Coronary artery (tissue), 2 donors: ENCODE measurements around the gene POFUT2.

Experiments
- DNase-seq: peaks from one replicate; pipeline ENCODE4 v3.0.0-alpha.2; 2017; ENCODE audit warnings: low spot score
- H3K27ac ChIP-seq, 2 donors: fragments of 200-600 bp; sonication (generic); one replicate each; pipeline ENCODE4 v1.5.1; 2016 to 2019
- H3K4me3 ChIP-seq: fragments of 200-600 bp; sonication (generic); 2 replicates; pipeline ENCODE4 v1.5.1; 2016; ENCODE audit warnings: mild to moderate bottlenecking, moderate library complexity
- CTCF ChIP-seq: fragments of 200-600 bp; sonication (generic); IDR thresholded peaks from one replicate; pipeline ENCODE4 v1.5.1; 2019; ENCODE audit warnings: antibody characterized with exemption

The POFUT2 gene

DNA sequence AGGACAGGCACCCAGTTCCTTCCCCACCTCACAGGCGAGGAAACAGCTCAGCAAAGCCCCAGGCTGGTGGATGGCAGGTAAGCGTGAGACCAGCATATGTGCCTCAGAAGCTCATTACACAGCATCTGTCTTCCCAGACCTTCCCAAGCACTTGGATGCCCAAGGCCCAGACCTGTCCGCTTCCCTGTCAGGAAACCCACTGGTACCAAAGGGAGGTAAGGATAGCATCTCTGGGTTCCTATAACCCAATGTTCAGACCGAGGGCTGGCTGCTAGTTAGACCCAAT is 3.3 kb downstream of the POFUT2 start:
- Histone ChIP-seq H3K4me3 (no peak overlapping the region), H3K27ac (no peak overlapping the region)
- DNase-seq: peak; percentile 54
- TF ChIP-seq CTCF: no peak

- H3K4me3 ChIP-seq: no peak overlapping the region
- DNase-seq: peak; percentile 62
- H3K27ac ChIP-seq: no peak overlapping the region
- TF ChIP-seq CTCF: no peak
Observed at GRCh38 chr21:45283611-45284455, 3.9 kb downstream of the POFUT2 start.

DNA sequence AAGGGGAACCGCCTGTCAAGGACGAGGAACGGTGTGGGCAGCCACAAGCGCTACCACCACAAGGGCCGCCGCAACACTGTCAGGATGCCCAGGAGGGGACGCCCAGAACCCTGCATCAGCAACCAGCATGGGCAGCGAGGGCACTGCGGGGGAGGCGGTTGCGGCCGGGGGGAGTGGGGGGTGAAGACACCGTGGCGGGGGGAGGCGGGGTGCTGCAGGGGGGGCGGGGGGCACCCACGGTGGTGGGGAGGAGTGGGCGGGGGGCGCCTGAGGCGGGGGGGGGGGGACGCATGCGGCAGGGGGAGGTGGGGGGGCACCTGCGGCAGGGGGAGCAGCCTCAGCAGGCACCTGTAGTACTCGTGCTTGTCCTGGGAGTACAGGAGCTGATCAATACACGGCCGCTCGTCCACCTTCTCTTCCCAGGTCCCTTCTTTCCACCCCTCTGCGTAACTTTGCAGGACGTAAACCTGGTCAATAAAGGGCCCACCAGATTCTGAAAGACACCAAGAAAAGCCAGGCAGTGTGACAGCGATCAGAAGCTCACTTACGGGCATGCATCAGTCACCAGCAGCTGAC is 4.6 kb downstream of the POFUT2 start:
- Histone ChIP-seq H3K27ac (no peak overlapping the region), H3K4me3 (no peak overlapping the region)
- no peak for TF ChIP-seq CTCF
- DNase-seq: peak; percentile 52

DNA sequence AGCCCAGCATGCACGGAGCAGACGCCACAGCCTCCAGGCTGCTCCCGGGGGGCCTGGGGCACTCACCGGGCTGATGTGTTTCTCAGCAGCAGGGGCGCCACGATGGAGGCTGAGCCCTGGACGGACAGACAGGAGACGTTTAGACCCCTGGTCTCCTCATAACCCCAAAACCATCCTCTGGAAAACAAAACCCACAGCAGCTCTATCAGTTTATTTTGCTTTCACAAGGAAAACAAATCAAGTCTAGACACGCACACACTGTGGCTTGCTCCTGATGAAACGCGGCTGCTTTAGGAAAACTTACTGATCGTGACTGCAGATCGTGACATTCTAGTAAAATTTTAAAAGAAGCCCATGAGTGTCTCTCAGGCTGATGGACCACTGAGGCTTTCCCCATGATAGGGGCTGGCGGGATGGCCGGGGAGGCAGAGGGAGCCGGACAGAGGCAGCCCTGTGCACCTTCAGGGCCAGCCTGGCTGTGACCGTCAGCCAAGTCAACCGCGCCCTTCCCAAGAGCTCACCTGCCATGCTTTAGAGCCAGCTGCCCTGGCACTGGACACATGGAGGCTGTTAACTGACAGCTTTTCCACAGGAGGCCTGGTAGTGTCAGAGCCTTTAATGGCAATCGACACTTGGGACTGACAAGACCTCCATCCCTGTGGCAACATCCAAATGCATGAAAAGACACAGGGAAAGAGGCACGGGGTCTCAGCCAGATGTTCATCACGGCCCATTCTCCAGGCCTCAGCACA is 5.2 kb downstream of the POFUT2 start:
- TF ChIP-seq CTCF: no peak
- Histone ChIP-seq H3K4me3 (no peak overlapping the region), H3K27ac (no peak overlapping the region)
- DNase-seq: no peak

- Histone ChIP-seq H3K27ac (no peak overlapping the region), H3K4me3 (no peak overlapping the region)
- peak; percentile 69 for DNase-seq
- TF ChIP-seq CTCF: no peak
Observed at GRCh38 chr21:45281411-45282282, 6.0 kb downstream of the POFUT2 start.

DNA sequence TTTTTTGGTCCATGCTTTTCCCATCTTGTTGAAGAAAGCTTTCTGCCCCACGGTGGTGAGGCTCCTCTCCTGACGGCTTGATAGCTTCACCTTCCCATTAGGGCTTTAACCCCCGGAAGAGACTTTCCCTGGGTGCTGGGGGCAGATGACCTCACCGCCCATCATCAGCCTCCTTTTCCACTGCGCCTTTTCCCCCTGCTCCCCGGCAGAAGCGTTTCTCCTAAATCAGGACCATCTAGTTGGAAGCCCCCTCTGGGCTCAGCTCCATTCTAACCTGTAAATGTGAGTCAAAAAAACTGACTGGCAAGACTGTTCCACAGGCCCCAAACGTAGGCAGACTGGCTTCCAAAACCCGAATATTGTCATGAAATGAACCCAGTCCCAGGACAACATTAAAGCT is 6.7 kb downstream of the POFUT2 start:
- Histone ChIP-seq H3K4me3 (no peak overlapping the region), H3K27ac (no peak overlapping the region)
- DNase-seq: no peak
- TF ChIP-seq CTCF: no peak
